Glutamatergic neuron (in vitro differentiated cells): ENCODE data around the gene PALM. TPM values are rescaled to one million over a fixed set of nuclear protein-coding genes. Genes with fewer than 3 reads are reported as not detected.
"Not testable (repeated sequence)": the region's sequence is repeated elsewhere in the genome, so short reads cannot be mapped to it uniquely, and the experiment has no call there.

Experiments
- DNase-seq: peaks from one replicate; pipeline ENCODE4 v3.0.0; 2022
- H3K27ac Mint-ChIP-seq: one replicate; pipeline ENCODE4 v1.8.0; 2020; ENCODE audit warnings: mild to moderate bottlenecking, mixed read lengths, inconsistent platforms; ENCODE audit not compliant: unreplicated experiment
- H3K27me3 Mint-ChIP-seq: one replicate; pipeline ENCODE4 v1.8.0; 2020; ENCODE audit warnings: mild to moderate bottlenecking, moderate library complexity, mixed read lengths, inconsistent platforms; ENCODE audit not compliant: unreplicated experiment
- H3K36me3 Mint-ChIP-seq: one replicate; pipeline ENCODE4 v1.8.0; 2020; ENCODE audit warnings: mild to moderate bottlenecking, mixed read lengths, inconsistent platforms; ENCODE audit not compliant: unreplicated experiment
- H3K4me1 Mint-ChIP-seq: one replicate; pipeline ENCODE4 v1.8.0; 2020; ENCODE audit warnings: mild to moderate bottlenecking, low read depth, mixed read lengths, inconsistent platforms; ENCODE audit not compliant: unreplicated experiment
- H3K4me3 Mint-ChIP-seq: one replicate; pipeline ENCODE4 v1.8.0; 2020; ENCODE audit warnings: mild to moderate bottlenecking, mixed read lengths, inconsistent platforms; ENCODE audit not compliant: unreplicated experiment
- H3K9me3 Mint-ChIP-seq: one replicate; pipeline ENCODE4 v1.8.0; 2020; ENCODE audit warnings: mild to moderate bottlenecking, moderate library complexity, mixed read lengths, inconsistent platforms; ENCODE audit not compliant: unreplicated experiment
- CTCF ChIP-seq: fragments of 200-600 bp; sonication (generic); IDR thresholded peaks from one replicate; pipeline ENCODE4 v1.5.0; 2021; ENCODE audit not compliant: partially characterized antibody, unreplicated experiment
- total RNA-seq: library from RNA; stranded (reverse); fragmentation: NEBNext Ultra II Directional; extraction: Animal tissue kit (Norgen Biotek cat#: 25700); gene quantifications from one replicate; pipeline ENCODE4 v1.2.1, GENCODE V29; 2021; ENCODE audit not compliant: unreplicated experiment

Gene PALM
- total RNA-seq, 1 donor from 2014 or later = 349 TPM

- no peak overlapping the region for H3K4me3 Mint-ChIP-seq
- TF ChIP-seq CTCF = no peak
- peaks cover 2% of the 10 kb centered on the region for H3K4me1 Mint-ChIP-seq
- DNase-seq = no peak
- no peak overlapping the region for H3K27ac Mint-ChIP-seq
- no peaks in the 10 kb centered on the region for H3K36me3 Mint-ChIP-seq
- peaks cover 8% of the 10 kb centered on the region for H3K27me3 Mint-ChIP-seq
- H3K9me3 Mint-ChIP-seq = peaks cover 10% of the 10 kb centered on the region
These were observed 15.0 kb downstream of the PALM start for GRCh38 chr19:723714-724113.

DNA sequence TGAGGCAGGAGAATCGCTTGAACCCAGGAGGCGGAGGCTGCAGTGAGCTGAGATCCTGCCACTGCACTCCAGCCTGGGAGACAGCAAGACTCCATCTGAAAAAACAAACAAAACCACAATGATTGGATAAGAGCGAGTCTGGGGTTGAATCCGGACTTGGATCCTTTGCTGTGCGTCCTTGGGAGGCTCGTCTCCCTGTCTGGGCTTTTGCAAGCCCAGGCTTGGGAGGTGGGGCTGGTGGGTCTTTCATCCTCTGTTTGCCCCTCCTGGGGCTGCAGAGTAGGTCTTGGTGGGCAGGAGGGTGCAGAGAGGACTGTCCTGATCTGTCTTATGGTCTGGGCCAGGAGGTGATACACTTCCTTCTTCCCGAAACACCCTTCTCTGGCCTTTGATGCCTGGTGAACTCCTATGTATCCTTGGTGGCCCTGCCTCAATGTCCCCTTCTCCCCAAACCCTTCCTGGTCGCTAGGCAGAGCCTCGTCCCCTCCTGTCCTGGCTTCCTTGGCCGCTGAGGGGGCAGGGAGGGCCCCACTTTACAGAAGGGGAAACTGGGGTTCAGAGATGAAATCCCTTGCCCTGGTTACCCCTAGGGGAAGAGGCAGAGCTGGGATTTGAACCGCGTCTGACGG lies 16.8 kb downstream of the PALM start:
- DNase-seq = no peak
- no peak overlapping the region for H3K4me3 Mint-ChIP-seq
- peaks cover 8% of the 10 kb centered on the region for H3K27me3 Mint-ChIP-seq
- peaks cover 2% of the 10 kb centered on the region for H3K4me1 Mint-ChIP-seq
- TF ChIP-seq CTCF = no peak
- peaks cover 10% of the 10 kb centered on the region for H3K9me3 Mint-ChIP-seq
- no peaks in the 10 kb centered on the region for H3K36me3 Mint-ChIP-seq
- H3K27ac Mint-ChIP-seq = no peak overlapping the region

DNA sequence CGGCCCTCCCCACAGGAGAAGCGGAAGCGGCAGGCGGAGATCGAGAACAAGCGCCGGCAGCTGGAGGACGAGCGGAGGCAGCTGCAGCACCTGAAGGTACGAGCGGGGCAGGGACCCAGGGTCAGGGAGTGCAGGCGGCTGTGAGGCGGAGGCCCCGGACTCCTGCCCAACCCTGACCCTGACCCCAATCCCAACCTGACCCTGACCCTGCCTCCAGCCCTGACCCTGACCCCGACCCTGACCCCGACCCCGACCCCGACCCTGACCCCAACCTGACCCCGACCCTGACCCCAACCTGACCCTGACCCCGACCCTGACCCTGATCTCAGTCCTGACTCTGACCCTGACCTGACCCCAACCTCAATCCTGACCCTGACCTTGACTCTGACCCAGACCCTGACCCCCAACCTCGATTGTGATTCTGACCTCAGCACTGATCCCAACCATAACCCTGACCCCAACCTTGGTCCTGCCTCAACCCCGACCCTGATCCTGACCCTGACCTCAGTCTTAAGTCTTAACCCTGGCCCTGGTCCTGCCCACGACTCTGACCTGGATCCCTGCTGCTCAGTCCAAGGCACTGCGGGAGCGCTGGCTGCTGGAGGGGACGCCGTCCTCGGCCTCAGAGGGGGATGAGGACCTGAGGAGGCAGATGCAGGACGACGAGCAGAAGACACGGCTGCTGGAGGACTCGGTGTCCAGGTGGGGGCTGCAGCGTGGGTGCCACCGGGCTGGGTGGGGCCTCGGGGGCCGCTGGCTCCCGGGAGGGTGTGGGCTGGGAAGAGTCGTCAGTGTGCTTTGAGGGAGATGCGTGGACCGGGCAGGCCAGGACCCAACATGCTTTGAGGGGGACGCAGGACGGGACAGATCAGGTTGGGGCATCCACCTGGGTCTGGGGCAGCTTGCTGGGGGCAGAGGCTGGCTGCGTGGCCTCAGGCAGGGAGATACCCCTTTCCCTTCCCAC lies 18.5 kb downstream of the PALM start:
- no peak for DNase-seq
- H3K4me1 Mint-ChIP-seq = peaks cover 2% of the 10 kb centered on the region
- peaks cover 8% of the 10 kb centered on the region for H3K27me3 Mint-ChIP-seq
- no peaks in the 10 kb centered on the region for H3K36me3 Mint-ChIP-seq
- no peak for TF ChIP-seq CTCF
- H3K4me3 Mint-ChIP-seq = no peak overlapping the region
- H3K9me3 Mint-ChIP-seq = peaks cover 10% of the 10 kb centered on the region
- peak overlapping the region; percentile 76 for H3K27ac Mint-ChIP-seq

DNA sequence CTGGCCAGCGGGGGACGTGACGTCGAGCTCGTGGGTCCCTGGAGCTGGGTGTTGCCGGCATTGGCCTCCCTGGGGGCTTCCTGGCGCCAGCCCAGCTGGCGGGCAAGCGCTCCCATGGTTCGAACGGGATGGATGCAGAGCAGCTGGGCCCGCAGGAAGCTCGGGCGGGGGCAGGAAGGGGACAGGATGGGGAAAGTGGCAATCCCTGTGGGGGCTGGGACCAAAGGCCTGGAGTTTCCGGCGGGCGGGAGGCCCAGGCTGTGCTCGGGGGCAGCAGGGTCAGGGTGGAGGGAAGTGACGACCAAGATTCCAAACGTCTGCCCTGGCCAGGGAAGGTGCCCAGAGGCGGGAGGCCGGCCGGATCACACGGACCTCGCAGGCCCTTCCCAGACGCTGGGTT lies 19.3 kb downstream of the PALM start:
- H3K9me3 Mint-ChIP-seq = peaks cover 7% of the 10 kb centered on the region
- no peak overlapping the region for H3K4me3 Mint-ChIP-seq
- TF ChIP-seq CTCF = no peak
- H3K4me1 Mint-ChIP-seq = peaks cover 2% of the 10 kb centered on the region
- H3K27me3 Mint-ChIP-seq = peaks cover 12% of the 10 kb centered on the region
- no peak for DNase-seq
- H3K36me3 Mint-ChIP-seq = no peaks in the 10 kb centered on the region
- H3K27ac Mint-ChIP-seq = no peak overlapping the region

DNA sequence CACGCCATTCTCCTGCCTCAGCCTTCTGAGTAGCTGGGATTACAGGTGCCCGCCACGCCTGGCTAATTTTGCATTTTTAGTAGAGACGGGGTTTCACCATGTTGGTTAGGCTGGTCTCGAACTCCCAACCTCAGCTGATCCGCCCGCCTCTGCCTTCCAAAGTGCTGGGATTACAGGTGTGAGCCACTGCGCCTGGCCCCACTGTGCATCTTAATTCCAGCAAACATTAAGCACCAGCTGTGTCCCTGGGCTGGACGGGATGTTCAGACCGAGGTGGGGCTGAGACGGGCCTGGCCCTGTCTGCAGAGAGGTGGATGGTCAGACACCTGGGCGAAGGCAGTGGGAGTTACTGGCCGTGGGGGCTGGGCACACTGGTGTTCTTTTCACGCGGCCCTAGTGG lies 20.8 kb downstream of the PALM start:
- not testable (repeated sequence) for H3K4me1 Mint-ChIP-seq, H3K27ac Mint-ChIP-seq, H3K36me3 Mint-ChIP-seq, H3K4me3 Mint-ChIP-seq, DNase-seq
- Mint-ChIP-seq H3K27me3 (peaks cover 18% of the 10 kb centered on the region), H3K9me3 (peaks cover 12% of the 10 kb centered on the region)
